Activated CD8-positive, alpha-beta memory T cell treated with anti-CD3 and anti-CD28 coated beads for 36 hours (primary cell): Measurements from ENCODE around the gene CHD9. TPM values are rescaled to one million over a fixed set of nuclear protein-coding genes. Genes with fewer than 3 reads are reported as not detected.
"Not testable (repeated sequence)": the region's sequence is repeated elsewhere in the genome, so short reads cannot be mapped to it uniquely, and the experiment has no call there.

Source experiments
- CTCF ChIA-PET: fragments of 350-600 bp; sonication (Branson Sonifier 250); formaldehyde crosslinking; loops from one replicate; lab custom pipeline; 2021; ENCODE audit warnings: antibody characterized with exemption; lab: Charles Lee
- POLR2A ChIA-PET: fragments of 350-600 bp; sonication (Branson Sonifier 250); formaldehyde crosslinking; loops from one replicate; lab custom pipeline; 2021; ENCODE audit warnings: antibody characterized with exemption; lab: Charles Lee
- total RNA-seq, 2 experiments: library from RNA; stranded (reverse); gene quantifications; one replicate each; pipeline ENCODE4 v1.2.3, GENCODE V29; 2021

The CHD9 gene
- total RNA-seq, 2 experiments from 2014 or later, result 16.8 to 17.1 TPM

DNA sequence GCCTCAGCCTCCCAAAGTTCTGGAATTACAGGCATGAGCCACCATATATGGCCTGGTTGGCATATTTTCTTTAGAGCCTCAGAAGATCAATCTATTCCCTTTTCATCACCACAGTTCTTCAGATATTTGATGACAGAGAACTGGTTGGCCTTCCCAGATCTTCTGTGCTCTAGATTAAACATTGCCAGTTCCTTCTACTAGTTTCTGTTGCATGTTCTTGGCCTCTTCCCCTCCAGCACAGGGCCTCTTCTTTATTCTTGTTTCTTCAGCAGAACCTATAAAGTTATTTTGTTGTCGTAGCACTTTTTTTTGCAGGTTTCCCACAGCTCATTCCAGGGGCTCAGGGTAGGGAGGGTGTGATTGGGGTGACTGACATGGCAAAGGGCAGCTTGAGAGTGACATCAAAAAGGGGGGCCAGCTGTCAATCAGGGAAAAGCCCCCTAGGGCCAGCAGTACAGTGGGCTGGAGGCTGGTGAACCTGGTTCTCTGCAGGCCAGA lies 9.3 kb downstream of the CHD9 start:
- CTCF ChIA-PET, result interaction anchor here (2.1 kb wide), 1 partner anchor 9 kb away, joined by 8 read pairs; the partner anchor contains the start of gene CHD9
- POLR2A ChIA-PET, result no interaction called here

DNA sequence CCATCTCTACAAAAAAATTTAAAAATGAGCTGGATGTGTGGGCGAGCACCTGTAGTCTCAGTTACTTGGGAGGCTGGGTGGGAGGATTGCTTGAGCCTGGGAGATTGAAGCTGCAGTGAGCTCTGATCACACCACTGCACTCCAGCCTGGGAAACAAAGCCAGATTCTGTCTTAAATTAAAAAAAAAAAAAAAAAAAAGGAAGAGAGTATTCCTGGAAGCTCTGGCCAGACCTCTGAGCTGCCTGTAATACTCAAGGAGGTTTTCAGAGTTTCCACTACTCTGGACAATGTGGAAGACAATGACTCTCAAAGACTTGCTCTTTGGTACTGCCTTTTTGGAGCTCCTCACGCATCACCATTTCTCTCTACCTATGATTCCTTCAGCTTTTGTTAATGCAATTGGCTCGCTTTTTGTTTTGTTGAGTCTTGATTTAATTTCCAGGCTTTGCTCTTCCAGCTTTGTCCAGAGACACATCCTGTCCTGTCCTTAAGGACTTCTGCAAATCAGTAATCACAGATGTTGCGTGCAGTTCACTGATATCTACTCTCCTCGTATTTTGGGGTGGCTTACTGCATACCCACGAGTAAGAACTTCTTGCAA lies 10.8 kb downstream of the CHD9 start:
- ChIA-PET POLR2A (no interaction called here), CTCF (interaction anchor here (0.6 kb wide), 1 partner anchor 34 kb away, joined by 3 read pairs; no protein-coding TSS in a partner anchor)

DNA sequence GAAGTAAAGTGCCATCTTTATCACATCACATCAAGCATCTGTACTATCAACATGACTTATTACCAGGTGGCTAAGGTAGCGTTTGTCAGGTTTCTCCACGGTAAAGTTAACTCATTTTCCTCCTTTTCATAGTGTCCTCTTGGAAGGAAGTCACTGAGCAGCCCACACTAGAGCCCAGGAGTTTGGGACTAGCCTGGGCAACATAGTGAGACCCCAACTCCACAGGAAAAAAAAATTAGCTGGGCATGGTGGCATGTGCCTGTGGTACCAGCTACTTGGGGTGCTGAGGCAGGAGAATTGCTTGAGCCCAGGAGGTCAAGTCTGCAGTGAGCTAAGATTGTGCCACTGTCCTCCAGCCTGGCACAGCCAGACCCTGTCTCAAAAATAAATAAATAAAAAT lies 12.9 kb downstream of the CHD9 start:
- ChIA-PET POLR2A (no interaction called here), CTCF (interaction anchor here (2.2 kb wide), 1 partner anchor 13 kb away, joined by 6 read pairs; the partner anchor contains the start of gene CHD9)

DNA sequence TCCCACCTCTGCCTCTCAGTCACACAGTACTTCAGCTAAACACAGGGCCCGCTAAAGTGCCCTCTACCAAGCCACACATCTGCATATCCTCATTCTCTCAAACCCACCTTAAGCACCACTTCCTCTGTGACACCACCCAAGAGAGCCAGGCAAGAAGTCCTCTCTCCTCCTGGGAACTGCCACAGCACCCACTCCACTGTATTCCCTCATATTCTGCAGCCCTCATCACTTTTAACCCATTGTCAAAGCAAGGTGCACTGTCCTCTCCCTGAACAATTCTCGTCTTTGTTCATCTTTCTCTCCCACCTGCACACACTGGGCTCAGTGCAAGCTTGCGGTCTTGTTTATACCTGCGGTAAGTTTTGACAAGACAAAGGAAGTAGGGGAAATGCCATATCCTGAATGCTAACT lies 13.6 kb downstream of the CHD9 start:
- ChIA-PET CTCF (interaction anchor here (2.2 kb wide), 1 partner anchor 13 kb away, joined by 6 read pairs; the partner anchor contains the start of gene CHD9), POLR2A (no interaction called here)

DNA sequence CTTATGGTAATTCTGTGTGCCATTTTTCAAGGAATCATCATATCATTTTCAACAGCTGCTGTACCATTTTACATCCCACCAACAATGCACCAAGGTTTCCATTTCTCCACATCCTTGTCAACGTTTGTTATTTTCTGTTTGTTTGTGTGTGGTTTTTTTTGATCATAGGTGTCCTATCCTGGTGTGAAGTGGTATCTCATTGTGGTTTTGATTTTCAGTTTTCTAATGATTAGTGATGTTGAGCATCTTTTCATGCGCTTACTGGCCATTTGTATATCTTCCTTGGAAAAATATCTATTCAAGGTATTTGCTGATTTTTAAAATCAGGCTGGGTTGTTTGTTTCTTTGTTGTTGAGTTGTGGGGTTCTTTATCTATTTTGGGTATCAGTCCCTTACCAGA lies 15.0 kb downstream of the CHD9 start:
- ChIA-PET CTCF (no interaction called here), POLR2A (no interaction called here)

DNA sequence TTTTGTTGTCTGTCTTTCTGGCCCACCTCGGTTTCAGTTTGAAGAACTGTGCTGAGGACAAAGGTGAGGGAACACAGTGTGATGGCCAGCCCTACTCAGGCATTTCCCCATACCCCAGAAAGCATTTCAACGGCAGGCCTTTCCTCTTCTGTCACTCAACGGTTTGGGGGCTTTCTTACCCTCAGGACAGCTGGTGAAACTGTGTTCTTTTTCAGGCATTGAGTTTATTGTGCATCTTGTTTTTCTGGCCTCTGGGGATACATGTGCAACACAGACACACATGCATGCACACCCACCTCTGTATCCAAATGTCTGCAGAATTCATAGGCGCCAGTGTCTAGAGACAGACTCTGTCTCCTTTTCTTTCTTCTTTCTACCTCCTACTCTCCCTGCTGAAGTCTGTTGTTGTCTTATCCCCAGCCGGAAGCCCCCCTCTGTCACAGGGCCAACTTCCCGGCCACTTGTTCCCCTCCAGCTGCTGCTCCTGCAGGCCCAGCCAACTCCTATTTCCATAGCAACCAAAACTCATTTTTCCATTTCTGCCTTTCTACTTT lies 17.0 kb downstream of the CHD9 start:
- CTCF ChIA-PET, result no interaction called here
- POLR2A ChIA-PET, result no interaction called here

DNA sequence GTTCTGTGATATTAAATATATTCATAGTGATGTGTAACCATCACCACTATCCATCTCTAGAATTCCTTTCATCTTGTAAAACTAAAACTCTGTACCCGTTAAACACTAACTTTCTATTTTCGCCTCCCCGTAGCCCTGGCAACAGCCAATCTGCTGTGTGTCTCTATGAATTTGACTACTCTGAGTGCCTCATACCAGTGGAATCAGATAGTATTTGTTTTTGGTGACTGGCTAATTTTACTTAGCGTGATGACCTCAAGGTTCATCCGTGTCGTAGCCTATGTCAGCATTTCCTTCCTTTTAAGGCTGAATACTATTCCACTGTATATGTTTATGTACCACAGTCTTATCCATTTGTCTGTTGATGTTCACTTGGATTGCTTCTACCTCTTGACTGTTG lies 18.2 kb downstream of the CHD9 start:
- CTCF ChIA-PET, result no interaction called here
- POLR2A ChIA-PET, result no interaction called here

DNA sequence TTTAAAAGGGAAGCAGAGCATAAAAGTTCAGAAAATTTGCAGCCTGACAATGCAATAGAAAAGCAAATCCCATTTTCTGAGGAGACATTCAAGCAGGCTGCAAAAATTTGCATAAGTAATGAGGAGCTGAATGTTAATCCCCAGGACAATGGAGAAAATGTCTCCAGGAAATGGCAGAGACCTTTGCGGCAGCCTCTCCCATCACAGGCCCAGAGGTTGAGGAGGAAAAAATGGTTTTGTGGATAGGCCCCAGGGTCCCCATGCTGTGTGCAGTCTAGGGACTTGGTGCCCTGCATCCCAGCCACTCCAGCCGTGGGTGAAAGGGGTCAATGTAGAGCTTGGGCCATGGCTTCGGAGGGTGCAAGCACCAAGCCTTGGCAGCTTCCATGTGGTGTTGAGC lies 19.5 kb downstream of the CHD9 start:
- POLR2A ChIA-PET, CTCF ChIA-PET: not testable (repeated sequence)

DNA sequence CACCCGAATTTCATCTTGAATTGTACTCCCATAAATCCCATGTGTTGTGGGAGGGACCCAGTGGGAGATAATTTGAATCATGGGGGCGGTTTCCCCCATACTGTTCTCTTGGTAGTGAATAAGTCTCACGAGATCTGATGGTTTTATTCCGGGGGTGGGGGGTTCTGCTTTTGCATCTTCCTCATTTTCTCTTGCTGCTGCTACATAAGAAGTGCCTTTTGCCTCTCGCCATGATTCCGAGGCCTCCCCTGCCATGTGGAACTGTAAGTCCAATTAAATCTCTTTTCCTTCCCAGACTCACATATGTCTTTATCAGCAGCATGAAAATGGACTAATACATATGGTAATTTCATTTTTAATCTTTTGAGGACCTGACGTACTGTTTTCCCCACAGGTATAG lies 20.7 kb downstream of the CHD9 start:
- CTCF ChIA-PET, POLR2A ChIA-PET: not testable (repeated sequence)

DNA sequence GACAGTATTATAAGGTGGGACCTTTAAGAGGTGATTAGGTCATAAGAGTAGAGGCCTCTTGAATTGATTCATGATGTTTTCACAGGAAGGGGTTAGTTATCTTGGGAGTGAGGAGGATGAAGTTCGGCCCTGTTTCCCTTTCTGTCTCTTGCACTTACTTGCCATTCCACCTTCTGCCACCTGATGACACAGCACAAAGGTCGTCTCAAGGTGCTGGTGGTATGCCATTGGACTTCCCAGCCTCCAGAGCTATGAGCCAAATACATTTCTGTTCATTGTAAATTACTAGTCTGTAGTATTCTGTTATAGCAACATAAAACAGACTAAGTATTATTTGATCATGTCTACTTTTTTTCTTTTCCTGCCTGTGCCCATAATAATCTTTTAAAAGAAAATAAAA lies 23.5 kb downstream of the CHD9 start:
- ChIA-PET POLR2A (no interaction called here), CTCF (no interaction called here)

DNA sequence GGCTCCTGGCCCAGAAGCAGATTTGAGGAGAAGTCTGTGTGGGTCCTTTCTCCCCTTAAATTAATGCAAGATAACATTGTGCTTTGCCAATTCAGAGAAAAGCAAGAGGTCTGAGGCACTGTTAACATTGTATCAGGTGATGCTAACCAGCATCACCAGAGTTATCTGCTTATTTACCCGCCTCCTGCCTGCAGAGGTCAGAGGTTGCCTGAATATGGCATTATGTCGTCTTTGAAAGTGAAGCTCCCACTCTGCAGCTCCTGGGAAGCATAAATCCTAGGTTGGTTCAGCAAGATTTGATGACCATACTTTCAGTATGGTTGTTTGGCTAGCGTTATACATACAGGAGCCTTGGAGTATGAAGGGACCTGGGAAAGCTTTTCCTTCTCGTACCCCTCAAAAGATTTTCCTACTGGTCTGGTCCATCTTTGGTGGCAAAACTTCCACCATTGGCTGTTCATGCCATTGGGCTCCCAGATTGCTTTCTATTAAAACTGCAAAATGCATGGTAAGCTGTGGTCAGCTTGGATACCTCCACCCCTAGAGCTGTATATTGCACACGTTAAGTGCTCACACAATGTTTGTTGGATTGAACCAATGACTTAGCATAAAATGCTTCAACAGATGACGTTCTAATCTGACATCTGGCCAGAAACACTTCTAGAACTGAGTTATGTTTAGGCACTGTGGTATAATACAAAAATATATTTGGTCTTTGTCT lies 24.1 kb downstream of the CHD9 start:
- ChIA-PET CTCF (interaction anchor here (0.8 kb wide), 1 partner anchor 11 kb away, joined by 3 read pairs; no protein-coding TSS in a partner anchor), POLR2A (interaction anchor here (0.6 kb wide), 1 partner anchor 869 kb away, joined by 3 read pairs; no protein-coding TSS in a partner anchor)

DNA sequence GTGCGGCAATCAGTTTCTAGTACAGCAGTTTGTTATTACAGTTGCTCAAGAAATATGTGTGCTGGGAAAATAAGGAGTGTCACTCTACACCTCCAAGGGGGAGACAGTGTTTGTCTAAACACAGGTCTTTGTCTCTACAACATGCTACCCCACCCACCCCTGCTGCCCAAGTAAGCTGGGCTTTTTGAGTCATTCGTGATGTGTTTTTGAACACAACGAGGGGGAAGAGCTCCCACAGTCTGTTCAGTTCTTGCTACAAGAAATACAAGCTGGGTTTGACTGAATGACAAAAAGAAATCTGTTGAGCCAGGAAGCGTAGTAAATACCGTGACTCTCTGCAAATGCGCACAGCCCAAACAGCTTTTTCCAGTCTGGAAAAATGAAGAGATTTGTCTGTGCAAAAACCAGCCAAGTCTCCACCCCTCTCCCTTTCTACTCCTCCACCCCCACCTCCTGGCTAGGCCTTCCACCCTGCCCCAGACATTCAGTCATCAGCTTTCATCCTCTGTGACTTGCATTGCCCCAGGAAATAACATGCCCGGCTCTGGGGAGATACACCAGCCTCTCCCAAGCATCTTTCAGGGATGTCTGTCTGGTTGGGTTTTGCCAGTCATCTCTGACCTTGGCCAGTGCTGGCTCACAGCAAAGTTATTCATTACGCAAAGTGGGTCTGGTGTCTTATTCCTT lies 25.7 kb downstream of the CHD9 start:
- ChIA-PET CTCF (no interaction called here), POLR2A (no interaction called here)

DNA sequence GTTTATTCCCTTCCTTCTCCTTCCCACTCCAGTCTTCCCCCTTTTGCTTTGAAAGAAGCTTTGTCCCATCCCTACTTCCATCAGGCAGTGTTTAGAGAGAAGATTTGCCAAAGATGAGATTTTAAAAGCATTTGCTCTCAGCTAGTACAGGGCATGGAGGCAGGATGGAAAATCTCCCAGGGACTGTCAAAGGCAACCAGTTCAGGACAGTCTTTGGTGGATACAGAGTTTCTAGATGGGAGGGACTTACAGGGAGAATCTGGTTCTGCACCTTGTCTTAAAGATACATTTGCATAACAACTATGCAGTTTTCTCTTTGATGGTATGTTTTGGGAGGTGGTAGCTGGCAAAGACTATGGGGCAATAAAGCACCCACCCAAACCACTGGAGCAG lies 26.2 kb downstream of the CHD9 start:
- ChIA-PET POLR2A (no interaction called here), CTCF (no interaction called here)

DNA sequence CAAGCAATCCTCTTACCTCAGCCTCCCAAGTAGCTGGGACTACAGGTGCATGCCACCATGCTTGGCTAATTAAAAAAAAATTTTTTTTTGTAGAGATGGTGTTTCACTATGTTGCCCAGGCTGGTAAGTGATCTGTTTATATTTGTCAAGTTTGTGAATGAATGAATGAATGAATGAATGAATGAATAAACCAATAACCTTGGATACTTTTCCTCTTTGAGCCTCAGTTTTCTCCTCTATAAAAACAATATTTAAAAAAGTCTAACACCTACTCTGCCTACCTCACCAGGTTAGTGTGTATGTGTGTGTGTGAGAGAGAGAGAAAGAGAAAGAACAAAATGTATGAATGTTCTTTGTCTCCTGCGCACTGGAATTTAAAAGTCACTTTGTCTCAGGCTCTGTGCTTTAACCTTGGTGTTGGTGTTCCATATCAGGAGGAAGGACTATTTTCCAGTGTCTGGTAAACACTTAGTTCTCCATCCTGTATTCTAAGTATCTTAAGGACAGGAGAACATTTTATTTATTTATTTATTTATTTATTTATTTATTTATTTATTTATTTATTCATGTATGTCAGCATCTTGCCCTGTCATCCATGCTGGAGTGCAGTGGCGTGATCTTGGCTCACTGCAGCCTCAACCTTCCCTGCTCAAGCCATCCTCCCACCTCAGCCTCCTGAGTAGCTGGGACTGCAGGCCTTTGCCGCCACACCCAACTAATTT lies 27.1 kb downstream of the CHD9 start:
- POLR2A ChIA-PET, result no interaction called here
- CTCF ChIA-PET, result no interaction called here

DNA sequence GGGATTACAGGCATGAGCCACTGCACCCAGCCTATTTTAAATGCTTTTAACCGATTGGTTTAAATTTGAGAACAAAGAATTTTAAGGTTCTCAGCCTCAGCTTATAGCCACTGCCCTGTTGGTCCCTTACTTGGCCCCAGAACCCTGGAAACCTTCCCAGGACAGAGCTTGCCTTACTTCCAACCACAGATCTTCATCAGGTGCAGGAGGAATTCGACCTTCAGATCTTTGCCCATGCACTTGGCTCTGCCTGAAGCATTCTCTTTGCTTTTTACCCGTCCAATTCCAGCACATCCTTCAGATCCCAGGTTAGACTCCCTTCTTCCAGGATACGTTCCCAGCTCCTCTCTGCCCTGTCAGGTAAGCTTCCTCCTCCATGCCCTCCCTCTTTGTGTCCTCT lies 27.7 kb downstream of the CHD9 start:
- POLR2A ChIA-PET, result no interaction called here
- CTCF ChIA-PET, result no interaction called here

DNA sequence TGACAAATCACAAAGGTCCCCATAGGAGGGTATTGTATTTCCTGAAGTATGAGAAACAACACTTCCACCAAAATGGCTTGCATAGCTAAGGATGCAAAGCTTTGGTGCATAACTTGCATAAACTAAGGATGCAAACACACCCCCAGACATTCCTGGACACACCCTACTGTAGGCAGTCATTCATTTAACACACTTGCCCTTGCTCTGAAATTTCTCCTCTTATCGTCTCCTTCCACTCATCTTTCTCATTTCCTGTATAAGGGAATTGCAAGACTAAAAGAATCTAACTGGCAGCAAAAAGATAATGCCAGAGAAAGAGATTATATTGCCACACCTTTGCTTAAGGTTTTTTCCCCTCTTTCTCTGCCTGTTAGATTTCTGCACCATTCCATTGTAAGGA lies 28.3 kb downstream of the CHD9 start:
- ChIA-PET CTCF (no interaction called here), POLR2A (no interaction called here)

DNA sequence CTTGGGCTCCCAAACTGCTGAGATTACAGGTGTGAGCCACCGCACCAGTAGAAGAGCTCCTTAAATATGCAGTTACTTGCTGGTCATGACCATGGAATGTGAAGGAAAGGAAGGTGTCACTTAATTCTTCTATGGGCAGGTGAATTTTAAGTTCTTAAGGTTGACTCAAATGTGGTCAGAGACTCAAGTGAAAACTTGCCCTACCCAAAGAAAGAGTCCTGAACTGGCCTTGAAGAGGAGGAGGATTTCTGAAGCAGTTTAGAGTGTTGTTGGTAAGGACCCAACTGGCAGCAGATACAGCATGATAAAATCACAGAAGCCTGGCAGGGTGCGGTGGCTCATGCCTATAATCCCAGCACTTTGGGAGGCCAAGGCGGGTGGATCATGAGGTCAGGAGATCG lies 29.4 kb downstream of the CHD9 start:
- CTCF ChIA-PET, result no interaction called here
- POLR2A ChIA-PET, result no interaction called here

DNA sequence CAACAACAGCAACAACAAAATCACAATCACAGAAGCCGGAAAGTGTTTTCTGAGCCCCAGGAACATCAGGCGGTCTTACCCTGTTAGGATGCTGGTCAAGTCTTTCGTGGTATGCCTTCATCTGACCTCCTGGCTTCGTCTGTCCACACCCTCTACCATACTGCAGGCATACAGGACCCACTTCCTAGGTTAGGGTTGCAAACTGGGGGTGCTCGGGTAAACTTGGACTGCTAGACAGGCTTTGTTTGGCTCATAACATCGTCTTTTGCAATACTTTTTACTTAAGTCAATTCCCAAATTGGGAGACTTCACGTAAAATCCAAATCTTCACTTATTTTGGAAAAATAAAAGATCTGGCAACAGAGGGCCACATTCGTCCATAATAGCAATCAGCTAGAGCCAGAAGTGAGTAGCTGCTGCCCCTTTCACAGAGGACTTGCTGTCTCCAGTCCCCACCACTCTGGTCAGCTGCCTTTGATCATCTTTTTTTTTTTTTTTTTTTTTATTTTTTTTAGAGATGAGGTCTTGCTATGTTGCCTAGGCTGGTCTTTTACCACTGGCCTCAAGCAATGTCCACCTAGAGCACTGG lies 30.0 kb downstream of the CHD9 start:
- POLR2A ChIA-PET, result no interaction called here
- CTCF ChIA-PET, result no interaction called here

DNA sequence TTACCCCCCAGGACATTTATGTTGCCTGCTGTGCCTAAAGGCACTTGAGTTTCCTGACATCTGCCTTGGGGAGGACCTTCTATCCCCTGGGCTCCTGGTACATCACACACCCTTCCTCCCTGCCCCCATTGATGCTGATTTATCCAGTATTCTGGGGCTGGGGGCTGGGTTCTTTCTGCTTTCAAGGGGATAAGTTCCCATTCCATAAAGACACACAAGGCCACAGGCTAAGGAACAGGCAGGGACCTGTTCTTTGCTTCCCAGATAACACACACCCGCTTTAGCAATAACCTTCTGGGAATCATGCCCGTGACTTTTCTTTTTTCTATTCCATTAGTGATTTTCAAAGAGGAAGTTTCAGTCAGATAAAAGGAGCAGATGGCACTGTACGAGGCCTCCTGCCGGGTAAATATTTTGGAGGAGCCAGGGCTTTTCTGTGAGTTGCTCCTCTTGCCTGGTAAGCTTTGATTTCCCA lies 30.6 kb downstream of the CHD9 start:
- POLR2A ChIA-PET, result no interaction called here
- CTCF ChIA-PET, result no interaction called here
